HG03565 (cell line): ENCODE data around the gene TMEM120B.
"Not testable (repeated sequence)": the region's sequence is repeated elsewhere in the genome, so short reads cannot be mapped to it uniquely, and the experiment has no call there.

Experiments used
- ATAC-seq: cut with Tn5 transposase; IDR thresholded peaks from one replicate; pipeline ENCODE4 v1.9.1; 2021; ENCODE audit warnings: mild to moderate bottlenecking, moderate library complexity; ENCODE audit not compliant: unreplicated experiment

Gene TMEM120B

GRCh38 chr12:121741743-121742142, 29.2 kb downstream of the TMEM120B start:
- ATAC-seq, result no peak

GRCh38 chr12:121745545-121745944, 33.0 kb downstream of the TMEM120B start:
- ATAC-seq, result not testable (repeated sequence)

GRCh38 chr12:121748218-121748570, 35.6 kb downstream of the TMEM120B start:
- no peak for ATAC-seq

GRCh38 chr12:121748571-121749265, 36.2 kb downstream of the TMEM120B start:
- no peak for ATAC-seq

GRCh38 chr12:121749267-121749666, 36.7 kb downstream of the TMEM120B start:
- no peak for ATAC-seq

GRCh38 chr12:121750507-121750955, 38.0 kb downstream of the TMEM120B start:
- no peak for ATAC-seq

GRCh38 chr12:121751034-121751433, 38.5 kb downstream of the TMEM120B start:
- no peak for ATAC-seq

GRCh38 chr12:121751749-121752351, 39.3 kb downstream of the TMEM120B start:
- ATAC-seq, result no peak

- ATAC-seq, result no peak
Observed at GRCh38 chr12:121753844-121754264, 41.3 kb downstream of the TMEM120B start.

- ATAC-seq, result no peak
Observed at GRCh38 chr12:121754836-121755235, 42.3 kb downstream of the TMEM120B start.

- ATAC-seq, result no peak
Observed at GRCh38 chr12:121755591-121755990, 43.0 kb downstream of the TMEM120B start.

- not testable (repeated sequence) for ATAC-seq
Observed at GRCh38 chr12:121758536-121758935, 46.0 kb downstream of the TMEM120B start.

- ATAC-seq, result no peak
Observed at GRCh38 chr12:121762269-121762668, 49.7 kb downstream of the TMEM120B start.

GRCh38 chr12:121764808-121765207, 52.3 kb downstream of the TMEM120B start:
- no peak for ATAC-seq

GRCh38 chr12:121765573-121765972, 53.0 kb downstream of the TMEM120B start:
- ATAC-seq, result no peak

- ATAC-seq, result no peak
Observed at GRCh38 chr12:121766290-121767039, 53.9 kb downstream of the TMEM120B start.

- ATAC-seq, result no peak
Observed at GRCh38 chr12:121767525-121768016, 55.0 kb downstream of the TMEM120B start.

GRCh38 chr12:121769297-121769830, 56.8 kb downstream of the TMEM120B start:
- ATAC-seq, result no peak

GRCh38 chr12:121769831-121770301, 57.3 kb downstream of the TMEM120B start:
- no peak for ATAC-seq

GRCh38 chr12:121770388-121770787, 57.8 kb downstream of the TMEM120B start:
- no peak for ATAC-seq
